ENCODE results near the gene HSPA12B. TPM values are rescaled to one million over a fixed set of nuclear protein-coding genes. Genes with fewer than 3 reads are reported as not detected.

Gene HSPA12B
- polyA plus RNA-seq, 2 of the 4 experiments (the other 2 are of a cell fraction), result 0.37 to 1.2 TPM

GRCh38 chr20:3749689-3750531 lies 17.4 kb downstream of the HSPA12B start (continued):
- TF ChIP-seq RNF2 (IDR thresholded peaks at IDR 0.05; ENCODE audit: borderline replicate concordance, low read depth) (no peak), ELK1 (IDR thresholded peaks at IDR 0.05; ENCODE audit: low read depth, low read length) (no peak), CHD4 (IDR thresholded peaks at IDR 0.05; ENCODE audit: borderline replicate concordance) (no peak), EP300 (IDR thresholded peaks at IDR 0.05) (no peak), BHLHE40 (IDR thresholded peaks at IDR 0.05; ENCODE audit: low read depth, low read length) (no peak), RARB (CRISPR knock-in tag; IDR thresholded peaks at IDR 0.05) (no peak), TFCP2L1 (CRISPR knock-in tag; IDR thresholded peaks at IDR 0.05) (no peak)
- TF ChIP-seq, protein P1, sequence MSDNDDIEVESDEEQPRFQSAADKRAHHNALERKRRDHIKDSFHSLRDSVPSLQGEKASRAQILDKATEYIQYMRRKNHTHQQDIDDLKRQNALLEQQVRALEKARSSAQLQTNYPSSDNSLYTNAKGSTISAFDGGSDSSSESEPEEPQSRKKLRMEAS (IDR thresholded peaks at IDR 0.05), result peak; percentile 90

- Histone ChIP-seq H3K4me3 (no peak overlapping the region; the same call in 2 of the 3 replicates), H3K4me2 (peak overlapping the region; percentile 62), H3K9me3 (no peaks in the 10 kb centered on the region), H3K4me1 (peaks cover 7% of the 10 kb centered on the region; the same call in 2 of the 3 replicates), H3K27ac (no peak overlapping the region)
- WGBS (ENCODE audit: missing lambda C conversion rate), result 91% methylated on average over 28 of the region's 31 CpGs
- CTCF ChIA-PET, result interaction anchor here (0.7 to 72.1 kb wide), 11 partner anchors 4 to 184 kb away, joined by 3 to 2233 read pairs (median 7); partner anchors contain the start of genes ADAM33, ADISSP, AP5S1 and CENPB
- TF ChIP-seq CHD2 (IDR thresholded peaks at IDR 0.05; ENCODE audit: low read length, partially characterized antibody) (no peak), TP53 (CRISPR knock-in tag; IDR thresholded peaks at IDR 0.05) (no peak), CHD4 (IDR thresholded peaks at IDR 0.05; ENCODE audit: borderline replicate concordance) (0 out of 2 replicates have a peak, but pooled peaks have one; percentile 37), RFX5 (IDR thresholded peaks at IDR 0.05) (no peak), HDAC2 (IDR thresholded peaks at IDR 0.05) (0 out of 2 replicates have a peak, but pooled peaks have one; percentile 22), MAFK (IDR thresholded peaks at IDR 0.05; ENCODE audit: partially characterized antibody) (peak; percentile 49), ESRRA (IDR thresholded peaks at IDR 0.05; ENCODE audit: borderline replicate concordance, low read length) (no peak)
- FAIRE-seq (no peak), ATAC-seq (no peak), DNase-seq (ENCODE audit: low read depth in 1 of 2, low spot score in 1 of 2) (no peak)
- POLR2A ChIA-PET, result interaction anchor here (0.7 kb wide), 1 partner anchor 16 kb away, joined by 4 read pairs; the partner anchor contains the start of gene ADISSP
Observed at GRCh38 chr20:3751305-3751674, 18.8 kb downstream of the HSPA12B start.

- 58% methylated on average over 85 of the region's 95 CpGs for WGBS (ENCODE audit: missing lambda C conversion rate)
- Histone ChIP-seq H3K27ac (peak overlapping the region in 1 of 2 experiments; percentile 3; a peak in 1 of 6 replicates), H3K4me3 (peak overlapping the region; percentile 32), H3K9me3 (no peaks in the 10 kb centered on the region), H3K4me2 (peak overlapping the region; percentile 62), H3K4me1 (peaks cover 7% of the 10 kb centered on the region; the same call in 2 of the 3 replicates)
- ATAC-seq, result no peak; a peak in 1 of 6 replicates
- TF ChIP-seq, protein P2, sequence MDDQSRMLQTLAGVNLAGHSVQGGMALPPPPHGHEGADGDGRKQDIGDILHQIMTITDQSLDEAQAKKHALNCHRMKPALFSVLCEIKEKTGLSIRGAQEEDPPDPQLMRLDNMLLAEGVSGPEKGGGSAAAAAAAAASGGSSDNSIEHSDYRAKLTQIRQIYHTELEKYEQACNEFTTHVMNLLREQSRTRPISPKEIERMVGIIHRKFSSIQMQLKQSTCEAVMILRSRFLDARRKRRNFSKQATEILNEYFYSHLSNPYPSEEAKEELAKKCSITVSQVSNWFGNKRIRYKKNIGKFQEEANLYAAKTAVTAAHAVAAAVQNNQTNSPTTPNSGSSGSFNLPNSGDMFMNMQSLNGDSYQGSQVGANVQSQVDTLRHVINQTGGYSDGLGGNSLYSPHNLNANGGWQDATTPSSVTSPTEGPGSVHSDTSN (IDR thresholded peaks at IDR 0.05), result no peak
- TF ChIP-seq, protein P1 (IDR thresholded peaks at IDR 0.05), result peak; percentile 43; the same call in 1 of the 2 replicates
- FAIRE-seq, result no peak
- peak in 1 of 2 experiments; percentile 48 for DNase-seq (ENCODE audit: low read depth in 1 of 2, low spot score in 1 of 2)
- POLR2A ChIA-PET, result interaction anchor here (1.4 kb wide), 1 partner anchor 16 kb away, joined by 7 read pairs; the partner anchor contains the start of gene ADISSP
- CTCF ChIA-PET, result interaction anchor here (0.9 to 72.1 kb wide), 10 partner anchors 4 to 103 kb away, joined by 4 to 2233 read pairs (median 32); partner anchors contain the start of genes ADAM33, ADISSP, AP5S1 and CENPB
Observed at GRCh38 chr20:3751675-3752385, 19.3 kb downstream of the HSPA12B start.
